AG08395 (cell line): ENCODE measurements around the gene SH2D4B.

Source experiments
- DNase-seq: peaks from one replicate; pipeline ENCODE4 v3.0.0; 2012; ENCODE audit warnings: mixed read lengths, low spot score

The SH2D4B gene

GRCh38 chr10:80504158-80504811, 33.4 kb upstream of the SH2D4B start:
- DNase-seq, result no peak

DNA sequence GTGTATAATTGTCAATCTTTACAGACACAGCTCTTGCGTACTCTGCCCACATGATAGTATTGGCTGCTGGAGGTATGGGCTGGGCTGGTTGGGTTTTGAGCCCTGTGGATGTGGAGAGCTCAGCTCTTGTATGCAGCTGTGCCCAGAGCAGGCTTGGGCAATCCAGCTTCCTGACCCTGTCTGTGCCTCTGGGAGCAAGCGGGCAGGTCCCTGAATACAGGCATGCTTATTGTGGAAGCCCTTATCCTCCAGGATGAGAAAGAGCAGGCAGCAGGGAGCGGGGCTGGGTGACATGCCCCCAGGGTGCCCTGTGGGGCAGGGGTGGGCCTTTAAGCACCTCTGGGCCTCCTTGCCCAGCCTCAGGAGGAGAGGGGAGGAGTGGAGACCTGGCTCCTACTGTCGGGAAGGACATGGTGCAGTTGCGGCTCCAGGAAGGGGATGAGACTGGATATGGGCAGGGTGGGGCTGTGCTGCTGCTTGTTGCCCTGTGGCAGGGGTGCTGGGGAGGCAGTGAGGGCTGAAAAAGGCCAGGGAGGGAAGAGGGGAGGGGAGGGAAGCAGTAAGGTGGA, 32.7 kb upstream of the SH2D4B start:
- DNase-seq, result no peak

DNA sequence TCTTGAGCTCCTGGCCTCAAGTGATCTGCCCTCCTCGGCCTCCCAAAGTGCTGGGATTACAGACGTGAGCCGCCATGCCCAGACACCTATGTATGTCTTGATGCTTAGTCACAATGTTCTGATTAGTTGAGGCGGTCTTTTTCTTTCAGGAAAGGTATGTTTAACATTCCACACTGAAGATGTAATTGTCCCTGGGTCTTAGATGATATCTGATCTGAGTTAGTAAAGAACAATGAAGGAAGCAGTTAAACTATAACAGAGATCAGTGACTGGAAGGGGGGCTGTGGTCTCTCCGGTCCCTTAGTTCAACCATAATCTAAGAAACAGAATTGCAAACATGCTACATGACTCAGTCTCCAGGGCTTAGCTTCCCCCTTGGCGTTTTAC, 31.5 kb upstream of the SH2D4B start:
- DNase-seq, result no peak

DNA sequence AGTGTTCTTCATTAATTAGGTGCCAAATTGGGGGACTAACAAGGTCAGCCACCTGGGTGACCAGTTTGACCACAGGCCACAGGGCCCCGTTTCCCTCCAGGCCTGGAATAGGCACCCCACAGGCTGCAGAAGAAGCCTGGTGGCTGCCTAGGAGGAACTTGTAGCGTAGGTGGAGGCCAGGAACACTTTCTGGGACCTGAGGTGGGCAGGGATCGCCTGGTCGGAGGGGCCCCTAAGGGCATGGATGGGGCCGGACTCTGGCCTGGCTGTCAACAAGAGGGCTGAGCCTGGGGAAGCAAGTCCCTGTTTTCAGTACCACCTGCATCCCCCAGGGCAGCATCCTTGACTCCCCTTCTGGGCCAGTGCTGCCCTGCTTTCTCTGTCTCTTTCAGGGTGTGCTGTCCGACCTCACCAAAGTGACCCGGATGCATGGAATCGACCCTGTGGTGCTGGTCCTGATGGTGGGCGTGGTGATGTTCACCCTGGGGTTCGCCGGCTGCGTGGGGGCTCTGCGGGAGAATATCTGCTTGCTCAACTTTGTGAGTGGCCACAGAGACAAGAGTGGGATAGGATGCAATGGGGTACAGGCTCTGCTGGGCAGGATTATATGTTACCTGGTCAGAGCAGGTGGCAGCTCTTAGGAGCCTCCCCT, 30.7 kb upstream of the SH2D4B start:
- no peak for DNase-seq

GRCh38 chr10:80509108-80509402, 28.6 kb upstream of the SH2D4B start:
- DNase-seq, result no peak

DNA sequence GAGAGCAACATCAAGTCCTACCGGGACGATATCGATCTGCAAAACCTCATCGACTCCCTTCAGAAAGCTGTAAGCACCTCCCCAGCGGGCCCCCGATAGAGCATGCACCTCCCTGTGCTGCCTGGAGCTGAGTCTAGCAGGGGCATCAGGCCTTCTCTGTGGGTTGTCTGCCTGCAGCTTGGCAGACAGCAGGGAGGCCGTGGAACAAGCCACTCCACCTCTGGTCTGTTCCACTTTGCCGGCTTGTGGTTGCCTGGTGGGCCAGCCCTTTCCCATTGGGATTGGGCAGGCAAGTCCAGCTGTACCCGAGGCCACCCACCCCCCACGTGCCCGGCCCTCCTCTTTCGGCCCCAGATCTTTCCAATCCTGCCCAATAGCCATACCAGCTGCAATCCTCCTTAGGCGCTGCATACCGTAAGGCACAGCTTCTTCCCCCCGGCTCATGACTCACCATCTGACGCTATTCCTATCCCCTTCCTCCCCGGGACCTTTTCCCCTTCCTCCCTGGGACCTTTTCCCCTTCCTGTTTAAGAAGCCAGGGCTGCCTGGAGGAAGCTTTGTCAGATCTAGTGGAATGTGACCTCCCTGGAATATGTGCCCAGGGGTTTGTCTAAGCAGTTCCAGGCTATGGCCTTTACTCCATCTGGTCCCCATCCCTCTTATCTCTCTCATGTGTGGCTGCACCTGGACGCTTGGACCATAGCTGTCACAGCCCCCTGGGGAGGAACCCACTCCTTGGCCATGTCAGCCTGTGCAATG, 28.1 kb upstream of the SH2D4B start:
- no peak for DNase-seq

GRCh38 chr10:80512031-80512526, 25.6 kb upstream of the SH2D4B start:
- no peak for DNase-seq

- no peak for DNase-seq
Observed at GRCh38 chr10:80513106-80513505, 24.6 kb upstream of the SH2D4B start.

GRCh38 chr10:80515511-80515910, 22.2 kb upstream of the SH2D4B start:
- no peak for DNase-seq

GRCh38 chr10:80515941-80516340, 21.8 kb upstream of the SH2D4B start:
- DNase-seq, result no peak

GRCh38 chr10:80516506-80517075, 21.1 kb upstream of the SH2D4B start:
- no peak for DNase-seq

DNA sequence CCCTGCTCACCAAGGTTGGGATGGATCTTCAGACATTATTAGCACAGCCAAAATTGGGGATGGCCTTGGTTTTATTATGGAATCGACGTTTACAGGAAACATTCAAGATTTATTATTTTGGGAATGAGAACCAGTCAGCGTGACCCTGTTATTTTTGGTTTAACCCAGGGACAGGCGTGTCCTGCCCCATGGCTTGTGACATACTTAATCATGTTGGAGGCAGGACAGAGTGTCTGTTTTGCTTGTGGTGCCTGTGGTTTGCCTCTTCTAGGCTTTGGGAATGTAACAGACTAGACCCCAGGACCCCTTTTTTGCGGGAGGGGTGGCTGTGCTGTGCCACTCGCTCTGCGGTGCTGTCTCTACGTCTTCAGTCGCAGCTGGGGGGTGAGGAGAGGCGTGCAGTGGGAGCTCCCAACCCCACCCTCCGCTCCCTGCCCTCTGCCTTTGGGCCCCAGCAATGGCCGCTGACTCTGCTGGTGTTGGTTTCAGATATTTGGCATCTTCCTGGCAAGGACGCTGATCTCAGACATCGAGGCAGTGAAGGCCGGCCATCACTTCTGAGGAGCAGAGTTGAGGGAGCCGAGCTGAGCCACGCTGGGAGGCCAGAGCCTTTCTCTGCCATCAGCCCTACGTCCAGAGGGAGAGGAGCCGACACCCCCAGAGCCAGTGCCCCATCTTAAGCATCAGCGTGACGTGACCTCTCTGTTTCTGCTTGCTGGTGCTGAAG, 20.1 kb upstream of the SH2D4B start:
- no peak for DNase-seq

GRCh38 chr10:80518143-80518806, 19.4 kb upstream of the SH2D4B start:
- no peak for DNase-seq

GRCh38 chr10:80518807-80519360, 18.8 kb upstream of the SH2D4B start:
- DNase-seq, result no peak

DNA sequence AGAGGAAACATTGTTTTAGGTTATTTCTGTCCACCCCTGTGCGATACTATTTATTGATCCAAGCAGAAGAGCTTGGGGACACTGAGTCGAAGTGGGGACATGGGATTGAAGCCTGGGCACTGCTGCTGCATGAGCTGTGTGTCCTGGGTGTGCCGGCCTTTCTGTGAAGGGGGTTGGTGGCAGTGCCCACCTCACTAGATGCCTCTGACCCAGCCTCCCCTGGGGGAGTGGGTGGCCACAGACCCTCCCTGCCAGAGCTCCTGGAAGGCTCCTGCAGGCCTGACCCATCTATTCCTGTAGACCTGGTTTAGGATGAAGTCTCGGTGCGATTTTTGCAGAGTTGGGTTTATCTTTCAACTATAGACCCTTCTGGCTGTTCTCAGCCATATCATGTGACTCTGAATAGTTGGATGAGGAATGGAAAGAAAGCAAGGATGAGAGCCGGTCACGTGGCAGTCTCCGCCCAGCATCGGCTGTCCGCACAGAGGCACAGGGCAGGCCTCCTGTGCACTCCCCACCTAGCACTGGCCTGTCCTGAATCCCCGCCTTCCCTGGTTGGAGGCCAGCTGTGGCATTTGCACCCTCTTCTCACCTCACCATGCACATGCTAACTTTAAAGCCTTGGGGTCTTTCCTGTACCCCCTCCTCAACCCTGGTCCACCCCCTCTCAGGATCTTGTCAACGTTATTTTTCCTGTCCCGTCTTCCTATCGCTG, 17.6 kb upstream of the SH2D4B start:
- no peak for DNase-seq

DNA sequence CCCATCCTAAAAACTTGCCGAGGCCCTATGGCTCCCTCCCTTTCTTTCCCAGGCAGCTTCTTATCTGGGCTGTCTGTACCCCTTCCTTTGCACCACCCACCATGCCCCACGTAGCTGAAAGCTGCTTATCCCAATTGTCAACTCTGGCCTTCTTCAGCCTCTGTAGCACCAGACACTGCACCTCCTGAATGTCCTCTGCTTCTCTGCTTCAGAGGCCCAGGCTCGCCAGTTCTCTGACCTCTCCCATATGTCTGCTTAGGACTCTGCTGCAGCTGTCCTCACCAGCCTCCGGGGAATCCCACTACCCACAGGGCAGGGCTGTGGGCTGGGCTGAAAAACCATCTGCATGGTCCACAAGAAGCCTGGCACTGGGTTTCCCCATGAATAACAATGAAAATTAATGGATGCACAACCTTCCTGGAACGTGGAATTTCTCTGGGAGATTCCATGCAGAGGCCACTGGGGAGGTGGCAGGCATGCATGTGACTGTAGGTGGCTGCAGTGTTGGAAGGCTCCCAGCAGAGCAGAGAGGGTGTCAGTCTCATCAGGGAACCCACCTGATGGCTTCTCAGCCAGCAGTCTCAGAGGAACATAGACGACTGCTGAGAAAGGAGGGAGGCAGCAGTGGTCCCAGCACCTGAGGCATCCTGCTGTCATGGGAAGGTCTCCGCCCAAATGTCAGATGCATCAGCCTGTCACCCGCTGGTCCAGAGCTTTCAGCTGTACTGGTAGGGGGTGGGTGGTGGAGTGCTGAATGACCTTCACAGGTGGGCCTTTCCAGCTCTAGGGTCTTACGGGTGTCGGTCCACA, 16.8 kb upstream of the SH2D4B start:
- no peak for DNase-seq

DNA sequence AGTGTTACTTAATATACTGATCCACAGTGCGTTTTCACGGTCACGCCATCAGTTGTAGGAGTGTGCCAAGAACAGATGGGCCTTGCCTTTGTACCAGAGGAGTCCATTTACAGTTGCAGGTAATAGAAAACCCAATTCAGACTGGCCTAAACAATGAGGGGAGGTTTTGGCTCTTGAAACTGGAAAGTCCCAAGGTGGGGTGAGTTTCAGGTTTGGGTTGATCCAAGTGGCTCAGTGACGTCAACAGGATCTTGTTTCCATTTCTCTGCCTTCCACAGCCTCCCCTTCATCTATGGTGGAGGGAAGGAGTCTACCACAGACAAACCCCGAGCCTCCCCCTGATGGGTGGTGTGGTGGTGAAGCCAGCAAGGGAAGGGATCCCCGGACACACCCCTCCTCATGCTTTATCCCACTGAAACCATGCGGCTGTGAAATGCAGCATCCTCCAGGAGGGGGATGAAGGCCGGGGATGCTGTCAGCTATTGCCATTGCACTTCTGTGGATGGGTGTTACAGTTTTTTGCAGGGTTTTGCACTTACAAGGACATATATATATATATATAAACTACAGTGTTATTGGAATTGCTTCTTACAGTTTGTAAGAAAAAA, 14.8 kb upstream of the SH2D4B start:
- DNase-seq, result no peak

GRCh38 chr10:80523773-80524172, 13.9 kb upstream of the SH2D4B start:
- DNase-seq, result no peak
